ENCODE results near the gene DPY30.
A peak's percentile ranks its signal among the peaks of the same experiment; 100 is the strongest.
"Not testable (repeated sequence)": the region's sequence is repeated elsewhere in the genome, so short reads cannot be mapped to it uniquely, and the experiment has no call there.

Gene DPY30

DNA sequence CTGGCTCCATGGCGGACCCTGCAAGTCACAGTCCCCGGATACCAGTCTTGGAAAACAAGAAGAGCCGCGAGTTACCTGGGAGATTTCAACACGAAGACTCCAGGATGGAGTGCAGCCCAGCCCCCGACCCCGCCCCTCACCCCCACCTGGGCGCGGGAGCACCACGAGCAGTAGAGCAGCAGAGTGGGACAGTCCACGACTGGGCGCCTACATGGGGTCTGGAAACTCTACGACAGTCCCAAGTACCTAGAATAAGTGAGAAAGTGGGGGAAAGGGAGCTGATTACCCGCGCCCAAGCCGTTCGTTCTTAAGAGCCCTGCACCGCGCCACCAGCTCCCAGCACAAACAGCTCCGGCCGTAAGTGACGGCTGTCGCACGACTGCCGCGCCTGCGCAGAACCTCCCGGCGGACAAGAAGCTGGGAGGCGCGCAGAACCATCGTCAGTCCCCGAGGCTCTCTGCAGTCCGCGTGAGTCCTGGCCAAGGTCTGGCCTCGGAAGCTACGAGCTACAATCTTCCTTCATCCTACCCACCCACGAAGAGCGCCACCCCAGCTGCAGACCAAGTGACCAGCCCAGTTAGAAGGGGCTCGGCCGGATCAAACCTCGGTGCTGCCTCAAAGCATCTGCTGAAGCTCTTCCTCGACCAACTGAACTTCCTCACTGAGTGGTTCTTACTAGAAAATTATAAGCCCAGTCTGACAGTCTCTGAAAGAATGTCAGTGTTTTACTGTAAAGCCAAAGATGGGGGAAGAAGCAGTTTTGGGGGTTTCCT, at the start of gene DPY30:
Gene DPY30, minus strand, starts transcription at position 359 of the 773 bp plus-strand sequence. Its CDS starts 349 bp downstream, at position 10.
- peak; percentile 94 to 97 (median 96) for DNase-seq

DNA sequence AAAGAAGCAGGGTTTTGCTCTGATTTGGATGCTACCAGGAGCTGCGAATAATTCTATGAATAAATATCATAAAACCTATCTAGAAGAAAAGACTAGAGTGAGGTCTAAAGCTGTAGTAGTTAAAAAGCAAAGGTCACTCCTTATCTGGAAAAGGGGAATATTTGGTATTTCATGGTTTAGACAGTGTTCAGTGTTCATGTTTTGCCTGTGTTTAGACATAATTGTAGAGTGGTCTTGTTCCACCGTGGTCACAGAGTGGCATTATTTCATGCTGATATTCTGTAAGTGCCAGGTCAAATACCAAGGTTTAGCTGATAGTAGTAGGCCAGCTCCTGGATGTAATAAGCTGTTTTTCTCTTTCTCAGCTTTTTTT, 34.5 kb upstream of the DPY30 start:
- DNase-seq: no peak

DNA sequence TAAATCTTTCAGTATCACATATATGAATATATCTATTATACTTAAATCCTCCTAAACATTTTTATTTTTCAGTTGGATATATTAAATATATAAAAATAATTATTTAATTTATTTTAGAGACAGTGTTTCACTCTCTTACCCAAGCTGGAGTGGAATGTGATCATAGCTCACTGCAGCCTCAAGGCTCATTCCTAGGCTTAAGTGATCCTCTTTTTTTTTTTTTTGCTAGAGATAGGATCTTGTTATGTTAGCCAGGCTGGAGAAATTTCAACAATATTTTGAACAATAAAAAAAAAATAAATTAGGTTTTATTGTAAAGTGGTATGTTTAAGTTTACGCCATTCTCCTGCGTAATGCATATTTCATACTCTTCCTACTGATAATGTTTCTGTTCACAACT, 27.9 kb upstream of the DPY30 start:
- no peak for DNase-seq

DNA sequence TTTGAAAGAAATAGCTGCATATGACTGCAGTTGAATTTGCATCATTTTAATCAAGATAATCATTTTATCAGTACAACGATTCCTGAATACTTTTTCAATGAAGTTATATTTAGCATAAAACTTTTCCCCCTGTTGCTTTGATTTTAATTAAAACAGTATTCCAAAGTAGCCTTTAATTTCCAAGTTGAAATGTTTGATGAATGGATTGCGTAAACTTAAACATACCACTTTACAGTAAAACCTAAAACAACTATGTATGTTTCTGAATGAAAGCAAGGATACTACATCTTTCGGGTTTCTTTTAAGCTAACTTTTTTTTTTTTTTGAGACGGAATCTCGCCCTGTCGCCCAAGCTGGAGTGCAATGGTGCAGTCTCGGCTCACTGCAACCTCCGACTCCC, 25.1 kb upstream of the DPY30 start:
- DNase-seq: no peak

DNA sequence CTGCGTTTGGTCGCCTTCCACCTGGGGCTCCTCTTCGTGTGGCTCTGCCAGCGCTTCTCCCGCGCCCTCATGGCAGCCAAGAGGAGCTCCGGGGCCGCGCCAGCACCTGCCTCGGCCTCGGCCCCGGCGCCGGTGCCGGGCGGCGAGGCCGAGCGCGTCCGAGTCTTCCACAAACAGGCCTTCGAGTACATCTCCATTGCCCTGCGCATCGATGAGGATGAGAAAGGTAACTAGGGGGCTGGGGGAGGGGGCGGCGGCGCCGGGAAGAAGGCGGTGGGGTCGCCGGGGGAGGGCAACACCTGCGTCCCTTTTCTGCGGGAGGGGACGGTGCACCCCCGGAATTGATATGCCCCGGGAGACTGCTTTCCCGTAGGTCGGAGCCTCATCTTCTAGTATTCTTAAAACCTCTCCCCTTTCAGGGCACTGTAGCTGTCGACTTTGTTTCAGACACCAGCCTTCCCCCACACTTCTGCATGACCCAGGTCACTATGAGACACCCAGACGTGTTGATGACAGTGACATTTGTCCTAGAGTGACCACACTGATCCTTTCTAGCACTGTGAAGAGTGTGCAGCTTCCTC, 24.5 kb upstream of the DPY30 start:
- peak; percentile 46 to 67 (median 60) for DNase-seq

DNA sequence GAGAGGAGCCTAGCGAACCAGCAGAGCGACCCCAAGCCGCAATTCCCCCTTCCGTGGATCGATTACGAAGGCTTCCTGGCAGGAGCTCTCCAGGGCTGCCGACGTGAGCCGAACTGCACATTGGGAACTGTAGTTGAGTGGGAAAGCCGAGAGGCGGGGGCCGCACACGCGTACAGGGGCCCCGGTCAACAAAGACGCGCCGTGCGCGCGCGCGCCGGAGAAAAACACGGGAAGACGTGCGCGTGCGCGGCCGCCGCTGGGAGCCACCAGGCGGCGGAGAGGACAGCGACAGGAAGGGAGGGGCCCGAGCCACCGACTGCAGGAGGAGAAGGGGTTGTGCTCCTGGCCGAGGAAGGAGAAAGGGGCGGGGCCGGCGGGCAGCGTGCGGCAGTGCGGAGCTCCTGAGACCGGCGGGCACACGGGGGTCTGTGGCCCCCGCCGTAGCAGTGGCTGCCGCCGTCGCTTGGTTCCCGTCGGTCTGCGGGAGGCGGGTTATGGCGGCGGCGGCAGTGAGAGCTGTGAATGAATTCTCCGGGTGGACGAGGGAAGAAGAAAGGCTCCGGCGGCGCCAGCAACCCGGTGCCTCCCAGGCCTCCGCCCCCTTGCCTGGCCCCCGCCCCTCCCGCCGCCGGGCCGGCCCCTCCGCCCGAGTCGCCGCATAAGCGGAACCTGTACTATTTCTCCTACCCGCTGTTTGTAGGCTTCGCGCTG, 23.9 kb upstream of the DPY30 start, which contains the start of gene SPAST:
Gene SPAST, plus strand, starts transcription at position 247 of the 711 bp plus-strand sequence. Its CDS starts 276 bp downstream, at position 523.
- DNase-seq: peak; percentile 98 to 100 (median 99)

DNA sequence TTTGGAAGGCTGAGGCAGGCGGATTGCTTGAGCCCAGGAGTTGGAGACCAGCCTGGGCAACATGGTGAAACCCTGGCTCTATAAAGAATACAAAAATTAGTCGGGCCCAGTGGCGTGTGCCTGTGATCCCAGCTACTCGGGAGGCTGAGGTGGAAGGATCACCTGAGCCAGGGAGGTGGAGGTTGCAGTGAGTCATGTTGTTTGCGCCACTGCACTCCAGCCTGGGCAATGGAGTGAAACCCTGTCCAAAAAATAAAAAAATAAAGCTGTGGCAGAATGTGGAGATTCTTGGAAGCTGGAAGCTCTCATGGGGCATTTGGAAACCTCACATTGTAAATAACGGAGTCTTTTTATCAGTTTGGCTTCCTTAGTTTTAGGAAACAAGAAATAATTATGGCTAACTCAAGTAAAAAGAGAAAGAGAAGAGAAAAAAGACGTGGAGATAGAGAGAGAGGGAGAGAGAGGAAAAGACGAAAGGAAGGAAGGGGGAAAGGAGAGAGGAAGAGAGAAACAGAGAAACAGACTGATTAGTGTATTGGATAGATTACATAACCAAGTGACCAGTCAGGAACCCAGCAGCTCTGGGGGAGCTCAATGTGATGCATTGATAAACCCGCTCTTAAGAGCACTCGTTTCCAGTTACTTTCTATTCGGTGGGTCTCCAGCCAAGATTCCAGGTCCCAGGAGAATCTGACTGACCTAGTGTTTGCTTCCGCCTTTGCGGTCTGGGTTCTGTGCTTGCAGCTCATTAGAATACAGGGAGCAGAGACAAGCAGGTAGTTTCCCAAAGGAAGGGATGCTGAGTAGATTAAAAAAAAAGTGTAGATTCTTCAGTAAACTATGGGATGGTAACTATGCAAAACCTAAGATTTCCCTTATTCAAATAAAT, 22.6 kb upstream of the DPY30 start:
- DNase-seq: peak; percentile 36 to 49 (median 41)

DNA sequence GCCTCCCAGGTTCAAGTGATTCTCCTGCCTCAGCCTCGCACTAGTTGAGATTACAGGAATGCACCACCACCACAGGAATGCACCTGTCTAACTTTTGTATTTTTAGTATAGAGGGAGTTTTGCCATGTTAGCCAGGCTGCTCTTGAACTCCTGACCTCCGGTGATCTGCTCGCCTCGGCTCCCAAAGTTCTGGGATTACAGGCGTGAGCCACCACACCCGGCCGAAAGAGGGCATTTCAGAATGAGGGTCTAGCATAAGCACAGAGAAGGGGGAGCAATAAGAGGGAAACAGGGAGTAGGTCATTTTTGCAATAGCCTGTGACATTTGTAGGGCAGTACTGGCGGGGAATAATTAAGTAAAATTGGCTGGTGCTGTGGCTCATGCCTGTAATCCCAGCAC, 21.8 kb upstream of the DPY30 start:
- no peak for DNase-seq

DNA sequence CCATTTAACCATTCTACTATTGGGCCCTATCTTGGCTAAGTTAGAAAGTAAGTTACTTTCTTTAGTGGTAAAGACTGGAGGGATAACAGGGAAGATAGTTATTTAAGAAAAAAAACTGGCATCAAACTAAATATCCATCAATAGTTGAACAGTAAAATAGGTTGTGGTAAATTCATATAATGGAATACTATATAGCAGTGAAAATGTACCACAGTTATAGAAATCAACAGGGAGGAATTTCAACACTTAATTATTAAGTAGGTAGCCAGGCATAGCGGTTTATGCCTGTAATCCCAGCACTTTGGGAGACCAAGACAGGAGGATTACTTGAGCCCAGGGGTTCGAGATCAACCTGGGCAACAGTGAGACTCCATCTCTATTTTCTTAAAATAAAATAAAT, 20.7 kb upstream of the DPY30 start:
- DNase-seq: no peak

DNA sequence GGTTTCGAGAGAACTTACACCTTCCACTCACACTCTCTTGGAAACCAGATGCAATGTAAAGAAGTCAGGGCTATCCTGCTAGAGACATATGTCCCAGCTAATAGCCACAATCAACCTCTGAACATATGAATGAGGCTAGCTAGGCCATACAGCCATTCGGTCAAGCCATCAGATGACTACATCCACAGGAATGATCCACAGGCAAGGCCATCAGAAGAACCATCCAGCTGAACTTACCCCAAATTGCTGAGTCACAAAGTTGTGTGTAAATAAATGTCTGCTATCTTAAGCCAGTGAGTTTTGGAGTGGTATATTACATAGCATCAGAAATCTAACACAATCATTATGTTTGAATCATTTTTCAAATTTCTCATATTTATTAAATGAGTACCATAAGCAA, 18.5 kb upstream of the DPY30 start:
- DNase-seq: no peak

DNA sequence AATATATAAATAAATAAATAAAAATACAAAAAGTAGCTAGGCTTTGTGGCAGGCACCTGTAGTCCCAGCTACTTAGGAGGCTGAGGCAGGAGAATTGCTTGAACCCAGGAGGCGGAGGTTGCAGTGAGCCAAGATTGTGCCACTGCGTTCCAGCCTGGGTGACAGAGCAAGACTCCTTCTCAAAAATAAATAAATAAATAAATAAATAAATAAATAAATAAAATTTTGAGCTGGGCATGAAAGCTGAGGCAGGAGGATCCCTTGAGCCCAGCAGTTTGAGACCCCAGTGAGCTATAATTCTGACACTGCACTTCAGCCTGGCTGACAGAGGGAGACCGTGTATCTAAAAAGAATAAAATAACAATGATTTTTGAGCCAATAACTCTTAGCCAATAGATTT, 15.0 kb upstream of the DPY30 start:
- not testable (repeated sequence) for DNase-seq

DNA sequence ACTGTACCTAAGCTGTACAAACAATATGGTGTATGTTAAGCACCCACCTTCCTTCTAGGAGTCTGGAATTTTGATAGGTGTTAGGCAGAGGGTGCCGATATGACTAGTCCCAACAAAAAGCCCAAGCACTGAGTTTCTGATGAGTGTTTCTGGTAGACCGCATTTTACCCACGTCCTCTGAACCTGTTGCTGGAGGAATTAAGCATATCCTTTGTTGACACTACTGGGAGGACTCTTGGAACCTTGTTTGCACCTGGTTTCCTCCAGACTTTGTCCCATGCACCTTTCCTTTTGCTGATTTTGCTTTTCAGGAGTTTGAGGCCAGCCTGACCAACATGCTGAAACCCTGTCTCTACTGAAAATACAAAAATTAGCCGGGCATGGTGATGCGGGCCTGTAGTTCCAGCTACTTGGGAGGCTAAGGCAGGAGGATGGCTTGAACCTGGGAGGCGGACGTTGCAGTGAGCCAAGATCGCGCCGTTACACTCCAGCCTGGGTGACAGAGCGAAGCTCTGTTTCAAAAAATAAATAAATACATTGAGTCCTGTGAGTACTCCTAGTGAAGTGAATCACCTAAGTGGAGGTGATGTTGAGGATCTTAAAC, 12.3 kb upstream of the DPY30 start:
- no peak for DNase-seq

DNA sequence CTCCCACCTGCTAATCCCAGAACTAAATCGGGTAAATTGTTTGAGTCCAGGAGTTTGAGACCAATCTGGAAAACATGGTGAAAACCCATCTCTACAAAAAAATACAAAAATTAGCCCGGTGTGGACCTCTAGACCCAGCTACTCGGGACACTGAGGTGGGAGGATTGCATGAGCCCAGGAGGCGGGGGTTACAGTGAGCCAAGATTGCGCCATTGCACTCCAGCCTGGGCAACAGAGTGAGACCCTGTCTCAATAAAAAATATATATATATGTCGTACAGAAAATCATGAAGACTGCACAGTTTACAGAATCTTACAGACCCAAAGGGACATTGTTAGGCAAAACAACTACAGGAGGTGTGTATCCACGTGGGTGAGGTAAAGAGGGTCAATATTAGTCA, 4.0 kb upstream of the DPY30 start:
- no peak for DNase-seq

DNA sequence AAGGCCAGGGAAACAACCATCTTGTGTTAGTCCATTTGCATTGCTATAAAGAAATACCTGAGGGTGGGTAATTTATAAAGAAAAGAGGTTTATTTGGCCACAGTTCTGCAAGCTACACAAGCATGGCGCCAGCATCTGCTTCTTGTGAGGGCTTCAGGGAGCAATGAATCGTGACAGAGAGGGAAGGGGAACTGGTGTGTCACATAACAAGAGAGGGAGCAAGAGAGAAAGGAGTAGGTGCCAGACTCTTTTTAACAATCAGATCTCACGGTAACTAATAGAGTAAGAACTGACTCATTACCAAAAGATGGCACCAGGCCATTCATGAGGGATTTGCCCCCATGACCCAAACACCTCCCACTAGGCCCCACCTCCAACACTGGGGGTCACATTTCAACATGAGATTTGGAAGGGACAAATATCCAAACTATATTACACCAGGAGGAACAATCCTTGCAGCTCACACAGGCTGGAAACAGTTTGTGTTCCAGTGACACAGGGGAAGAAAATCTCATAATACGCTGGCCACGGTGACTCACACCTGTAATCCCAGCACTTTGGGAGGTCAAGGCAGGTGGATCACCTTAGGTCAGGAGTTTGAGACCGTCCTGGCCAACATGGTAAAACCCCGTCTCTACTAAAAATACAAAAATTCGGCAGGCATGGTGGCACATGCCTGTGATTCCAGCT, 5.3 kb downstream of the DPY30 start:
- not testable (repeated sequence) for DNase-seq

DNA sequence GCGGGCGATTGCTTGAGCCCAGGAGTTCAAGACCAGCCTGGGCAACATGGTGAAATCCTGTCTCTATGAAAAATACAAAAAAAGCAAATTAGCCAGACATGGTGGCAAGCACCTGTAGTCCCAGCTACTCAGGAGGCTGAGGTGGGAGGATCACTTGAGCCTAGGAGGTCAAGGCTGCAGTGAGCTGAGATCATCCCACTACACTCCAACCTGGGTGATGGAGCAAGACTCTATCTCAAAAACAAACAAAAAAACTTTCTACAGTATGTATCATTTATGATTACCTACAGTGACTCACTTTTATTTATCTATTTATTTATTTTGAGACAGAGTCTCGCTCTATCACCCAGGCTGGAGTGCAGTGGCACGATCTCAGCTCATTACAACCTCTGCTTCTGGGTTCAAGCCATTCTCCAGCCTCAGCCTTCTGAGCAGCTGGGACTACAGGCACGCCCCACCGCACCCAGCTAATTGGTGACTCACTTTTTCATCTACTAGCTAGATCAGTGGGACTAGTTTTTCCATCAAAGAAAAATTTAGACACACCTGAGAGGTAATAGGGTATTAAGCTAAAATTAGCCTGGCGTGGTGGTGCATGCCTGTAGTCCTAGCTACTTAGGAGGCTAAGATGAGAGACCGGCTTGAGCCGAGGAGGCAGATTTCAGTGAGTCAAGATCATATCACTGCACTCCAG, 20.7 kb downstream of the DPY30 start:
- DNase-seq: not testable (repeated sequence)

DNA sequence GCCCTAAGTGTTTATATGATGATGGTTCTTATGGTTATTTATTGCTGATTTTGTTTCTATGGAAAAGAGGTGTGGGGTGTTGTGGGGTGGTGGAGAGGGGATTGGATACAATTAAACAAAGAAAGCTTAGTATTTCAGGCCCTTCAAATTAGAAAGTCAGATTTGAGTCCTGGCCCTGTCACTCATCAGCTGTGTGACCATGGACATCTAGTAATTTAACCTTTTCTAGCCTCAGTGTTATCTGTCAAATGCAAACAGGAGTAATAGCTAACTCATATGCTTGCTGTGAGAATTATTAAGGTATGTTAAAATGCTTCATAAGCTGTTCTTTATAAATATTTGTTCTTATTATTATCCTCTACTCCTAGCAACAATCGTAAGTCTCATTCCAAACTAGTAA, 26.7 kb downstream of the DPY30 start:
- no peak for DNase-seq

DNA sequence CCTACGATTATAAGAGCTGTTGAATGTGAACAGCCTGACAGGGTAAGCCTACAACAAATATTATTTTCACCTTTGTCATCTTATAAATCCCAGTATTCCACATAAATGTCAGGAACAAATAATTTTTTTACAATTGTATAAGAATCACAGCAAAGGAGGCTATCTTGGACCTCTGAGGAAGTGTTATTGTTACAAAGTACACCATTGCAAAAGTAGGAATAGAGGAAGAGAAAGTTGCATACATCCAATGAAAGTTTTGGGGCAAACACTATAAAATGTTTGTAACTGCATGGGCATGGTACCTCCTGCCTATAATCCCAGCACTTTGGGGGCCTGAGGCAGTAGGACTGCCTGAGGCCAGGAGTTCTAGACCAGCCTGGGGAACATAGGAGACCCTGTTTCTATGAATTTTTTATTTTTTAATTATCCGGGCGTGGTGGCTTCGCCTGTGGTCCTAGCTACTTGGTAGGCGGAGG, 28.1 kb downstream of the DPY30 start:
- peak; percentile 13 to 59 (median 48) for DNase-seq

DNA sequence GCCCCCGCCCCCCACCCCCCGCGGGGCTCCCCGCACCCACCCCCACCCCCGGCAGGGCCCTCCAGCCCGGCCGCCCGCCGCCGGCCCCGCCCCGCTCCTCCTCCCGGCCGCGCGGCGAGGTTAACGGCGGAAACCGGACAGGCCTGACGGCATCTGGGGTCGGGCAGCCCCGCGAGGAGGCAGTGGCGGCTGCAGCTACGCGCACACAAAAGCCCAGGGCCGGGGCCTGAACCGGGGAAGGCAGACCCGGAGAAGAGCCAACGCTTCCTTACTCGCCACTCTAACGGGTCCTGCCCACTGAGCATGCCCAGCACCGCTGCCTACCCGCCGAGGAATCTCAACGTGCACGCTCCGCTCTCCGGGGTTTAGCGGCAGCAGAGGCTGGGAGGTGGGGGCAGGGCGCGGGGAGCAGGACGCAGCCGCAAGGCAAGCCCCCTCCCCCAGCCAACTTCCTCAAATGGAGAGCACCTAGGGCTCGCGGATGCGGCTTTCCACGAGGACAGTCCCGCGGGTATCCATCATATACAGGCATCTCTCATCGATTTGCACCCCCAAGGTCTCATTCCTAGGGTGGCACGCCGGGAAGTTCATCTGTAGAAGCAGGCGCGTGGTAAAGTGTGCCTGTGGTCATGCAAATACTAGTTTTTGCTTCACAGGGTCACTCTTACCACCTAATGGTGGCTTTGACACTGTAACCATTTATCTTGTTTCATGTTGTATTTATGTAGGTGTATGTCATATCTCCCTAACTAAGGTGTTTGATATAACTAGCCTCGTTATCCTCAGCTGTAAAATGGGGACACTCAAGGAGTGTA, 28.7 kb downstream of the DPY30 start, which contains the start of gene MEMO1:
Gene MEMO1, minus strand, starts transcription at position 339 of the 815 bp plus-strand sequence. CDS start 761 bp downstream, outside the sequence.
- DNase-seq: peak; percentile 91 to 95 (median 93)

DNA sequence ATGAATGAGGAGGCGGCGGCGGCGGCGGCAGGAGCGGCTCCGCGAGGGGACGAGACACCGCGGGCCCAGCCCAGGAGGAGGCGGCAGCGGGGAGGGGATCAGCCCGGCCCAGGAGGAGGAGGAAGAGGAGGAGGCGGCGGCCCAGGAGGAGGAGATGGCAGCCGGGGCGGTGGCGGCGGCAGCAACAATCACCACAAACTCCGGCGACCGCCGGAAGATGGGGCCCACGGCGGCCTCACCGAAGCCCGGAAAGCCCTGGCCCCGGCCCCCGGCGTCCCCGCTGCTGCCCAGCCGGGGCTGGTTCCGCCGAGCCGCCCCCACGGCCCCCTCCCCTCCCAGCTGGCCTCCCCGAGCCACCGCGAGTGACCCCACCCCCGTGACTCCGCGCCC, 29.3 kb downstream of the DPY30 start:
- peak in 1 of 3 donors; percentile 57 for DNase-seq
